ENCODE data around the gene DGKZ. TPM values are rescaled to one million over a fixed set of nuclear protein-coding genes. Genes with fewer than 3 reads are reported as not detected.
A peak's percentile ranks its signal among the peaks of the same experiment; 100 is the strongest.

The DGKZ gene
- total and polyA plus RNA-seq, 8 donors = 24.0 to 405 (median 61.7) TPM

- Histone ChIP-seq H3K9me3 (no peaks in the 10 kb centered on the region), H3K36me3 (peaks cover 18 to 59% (median 55%) of the 10 kb centered on the region in 4 donors), H3K27ac (no peak overlapping the region), H3K4me1 (peaks cover 0 to 9% (median 0%) of the 10 kb centered on the region in 4 donors), H3K4me3 (no peak overlapping the region), H3K27me3 (no peaks in the 10 kb centered on the region)
- WGBS, 5 donors = 84 to 96% (median 90%) methylated on average over 2 of the region's 2 CpGs
- intact Hi-C loops (cut with DNase I; ENCODE audit: low total_unique reads) = no loop called here
- TF ChIP-seq POLR2A (IDR thresholded peaks at IDR 0.05) (no peak), EP300 (IDR thresholded peaks at IDR 0.05) (no peak), POLR2AphosphoS5 (IDR thresholded peaks at IDR 0.05) (no peak), CTCF (IDR thresholded peaks at IDR 0.05) (no peak)
- DNase-seq = no peak
Observed at GRCh38 chr11:46321757-46322156, 25.5 kb upstream of the DGKZ start.

- Histone ChIP-seq H3K4me3 (no peak overlapping the region), H3K9me3 (no peaks in the 10 kb centered on the region), H3K27me3 (peaks cover 0 to 1% (median 0%) of the 10 kb centered on the region in 3 donors), H3K27ac (no peak overlapping the region), H3K4me1 (peaks cover 0 to 9% (median 0%) of the 10 kb centered on the region in 4 donors), H3K36me3 (peaks cover 15 to 49% (median 45%) of the 10 kb centered on the region in 4 donors)
- peak in 1 of 2 donors; percentile 47 for DNase-seq
- intact Hi-C loops (cut with DNase I; ENCODE audit: low total_unique reads) = no loop called here
- TF ChIP-seq POLR2A (IDR thresholded peaks at IDR 0.05) (no peak), CTCF (IDR thresholded peaks at IDR 0.05) (peak in 1 of 7 experiments; percentile 8)
- WGBS, 5 donors = 75 to 86% (median 81%) methylated on average over 6 of the region's 6 CpGs
Observed at GRCh38 chr11:46322759-46323158, 24.5 kb upstream of the DGKZ start.

GRCh38 chr11:46326813-46327416 is 20.3 kb upstream of the DGKZ start:
- Histone ChIP-seq H3K36me3 (peaks cover 0 to 8% (median 5%) of the 10 kb centered on the region in 4 donors), H3K9me3 (no peaks in the 10 kb centered on the region), H3K27ac (no peak overlapping the region), H3K4me1 (peaks cover 0 to 9% (median 0%) of the 10 kb centered on the region in 4 donors), H3K27me3 (peaks cover 0 to 40% (median 8%) of the 10 kb centered on the region in 3 donors), H3K4me3 (no peak overlapping the region)
- 81 to 89% (median 88%) methylated on average over 10 of the region's 10 CpGs for WGBS, 5 donors
- intact Hi-C loops (cut with DNase I; ENCODE audit: low total_unique reads) = no loop called here
- no peak for TF ChIP-seq POLR2AphosphoS5 (IDR thresholded peaks at IDR 0.05)
- no peak for TF ChIP-seq POLR2A (IDR thresholded peaks at IDR 0.05)
- no peak for TF ChIP-seq CTCF (IDR thresholded peaks at IDR 0.05)
- TF ChIP-seq EP300 (IDR thresholded peaks at IDR 0.05) = no peak
- no peak for DNase-seq

DNA sequence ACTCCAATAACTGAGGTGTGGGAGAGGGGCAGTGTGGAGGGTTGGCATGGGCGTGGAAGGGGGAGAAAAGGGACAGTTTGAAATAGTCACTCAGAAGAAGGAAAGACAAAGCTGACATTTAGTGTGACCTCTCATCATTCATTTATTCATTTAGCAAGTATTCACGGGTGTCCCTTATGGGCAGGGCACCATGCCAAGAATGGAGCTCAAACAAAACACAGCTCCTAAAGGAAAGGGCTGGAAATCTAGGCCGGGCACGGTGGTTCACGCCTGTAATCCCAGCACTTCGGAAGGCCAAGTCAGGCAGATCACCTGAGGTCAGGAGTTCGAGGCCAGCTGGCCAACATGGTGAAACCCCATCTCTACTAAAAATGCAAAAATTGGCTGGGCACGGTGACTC is 19.4 kb upstream of the DGKZ start:
- Histone ChIP-seq H3K36me3 (no peaks in the 10 kb centered on the region), H3K9me3 (no peaks in the 10 kb centered on the region), H3K27me3 (peaks cover 0 to 49% (median 16%) of the 10 kb centered on the region in 3 donors), H3K27ac (no peak overlapping the region), H3K4me1 (peaks cover 5 to 17% (median 7%) of the 10 kb centered on the region in 4 donors), H3K4me3 (no peak overlapping the region)
- intact Hi-C loops (cut with DNase I; ENCODE audit: low total_unique reads) = no loop called here
- no peak for TF ChIP-seq EP300 (IDR thresholded peaks at IDR 0.05)
- TF ChIP-seq CTCF (IDR thresholded peaks at IDR 0.05) = no peak
- TF ChIP-seq POLR2AphosphoS5 (IDR thresholded peaks at IDR 0.05) = no peak
- no peak for TF ChIP-seq POLR2A (IDR thresholded peaks at IDR 0.05)
- 46 to 64% (median 52%) methylated on average over 8 of the region's 8 CpGs for WGBS, 5 donors
- DNase-seq = no peak

Data from stomach (tissue), 9 donors.